Testis (tissue), 3 donors: Measurements from ENCODE around the gene EIF2D. TPM values are rescaled to one million over a fixed set of nuclear protein-coding genes. Genes with fewer than 3 reads are reported as not detected.

Experiments
- DNase-seq: peaks from one replicate; pipeline ENCODE4 v3.0.0-alpha.2; 2019
- H3K27ac ChIP-seq, 2 donors: fragments of 200-600 bp; sonication (generic); one replicate each; pipeline ENCODE4 v1.5.1; 2019
- H3K27me3 ChIP-seq: fragments of 200-600 bp; sonication (generic); one replicate; pipeline ENCODE4 v1.5.1; 2019
- H3K36me3 ChIP-seq: fragments of 200-600 bp; sonication (generic); one replicate; pipeline ENCODE4 v1.5.1; 2017; ENCODE audit warnings: low read depth; ENCODE audit errors: missing control alignments
- H3K4me1 ChIP-seq: fragments of 200-600 bp; sonication (generic); one replicate; pipeline ENCODE4 v1.5.1; 2019
- H3K4me3 ChIP-seq, 2 donors: fragments of 200-600 bp; sonication (generic); one replicate each; pipeline ENCODE4 v1.5.1; 2017 to 2019
- H3K9me3 ChIP-seq: fragments of 200-600 bp; sonication (generic); one replicate; pipeline ENCODE4 v1.5.1; 2017
- POLR2A ChIP-seq: fragments of 450-650 bp; IDR thresholded peaks from one replicate; pipeline ENCODE4 v1.6.1; 2017; ENCODE audit warnings: antibody characterized with exemption, mild to moderate bottlenecking, moderate library complexity
- WGBS, 2 donors: methylation state at CpG; one replicate each; pipeline ENCODE4 v1.1.5; 2018; 5-methylcytosine and 5-hydroxymethylcytosine counted together
- intact Hi-C: fragments of 100-400 bp; cut with DNase I; formaldehyde crosslinking; loops from one replicate; pipeline ENCODE4 v1.15.1; 2023; ENCODE audit warnings: low total_unique reads
- polyA plus RNA-seq: library from polyadenylated mRNA; stranded (reverse); fragments of 350-450 nt; fragmentation: Illumina TruSeq; extraction: RNeasy Lipid Tissue Mini Kit (QIAGEN cat#74804); gene quantifications from one replicate; pipeline ENCODE4 v1.2.3, GENCODE V29; 2014; ENCODE audit warnings: low read depth, low replicate concordance; ENCODE audit not compliant: insufficient read depth
- total RNA-seq, 2 donors: library from RNA; depleted of rRNA; stranded (reverse); fragments of >200 nt; gene quantifications; one replicate each; pipeline ENCODE4 v1.2.3, GENCODE V29; 2016
- TF ChIP-seq, protein P1 (sequence below), 3 experiments: fragments of 450-650 bp in 2 of 3; fragments of 200-600 bp in 1 of 3; sonication (generic) in 1 of 3; IDR thresholded peaks; one replicate each; pipeline ENCODE4 v1.5.1; 2016 to 2019; ENCODE audit warnings: antibody characterized with exemption in 3 of 3, mild to moderate bottlenecking in 2 of 3, moderate library complexity in 1 of 3

The EIF2D gene
- total and polyA plus RNA-seq, 3 donors from 2014 or later = 54.8 to 65.3 (median 59.4) TPM

GRCh38 chr1:206575165-206575893, 36.9 kb downstream of the EIF2D start:
- 74 to 75% methylated on average over 9 to 11 of the region's 11 CpGs for WGBS, 2 donors
- Histone ChIP-seq H3K9me3 (no peaks in the 10 kb centered on the region), H3K27ac (peak overlapping the region in 1 of 2 donors; percentile 56), H3K36me3 (no peaks in the 10 kb centered on the region), H3K4me3 (no peak overlapping the region), H3K27me3 (no peaks in the 10 kb centered on the region), H3K4me1 (no peaks in the 10 kb centered on the region)
- peak; percentile 37 for DNase-seq
- intact Hi-C loops = no loop called here
- no peak for TF ChIP-seq POLR2A
- TF ChIP-seq, protein P1, sequence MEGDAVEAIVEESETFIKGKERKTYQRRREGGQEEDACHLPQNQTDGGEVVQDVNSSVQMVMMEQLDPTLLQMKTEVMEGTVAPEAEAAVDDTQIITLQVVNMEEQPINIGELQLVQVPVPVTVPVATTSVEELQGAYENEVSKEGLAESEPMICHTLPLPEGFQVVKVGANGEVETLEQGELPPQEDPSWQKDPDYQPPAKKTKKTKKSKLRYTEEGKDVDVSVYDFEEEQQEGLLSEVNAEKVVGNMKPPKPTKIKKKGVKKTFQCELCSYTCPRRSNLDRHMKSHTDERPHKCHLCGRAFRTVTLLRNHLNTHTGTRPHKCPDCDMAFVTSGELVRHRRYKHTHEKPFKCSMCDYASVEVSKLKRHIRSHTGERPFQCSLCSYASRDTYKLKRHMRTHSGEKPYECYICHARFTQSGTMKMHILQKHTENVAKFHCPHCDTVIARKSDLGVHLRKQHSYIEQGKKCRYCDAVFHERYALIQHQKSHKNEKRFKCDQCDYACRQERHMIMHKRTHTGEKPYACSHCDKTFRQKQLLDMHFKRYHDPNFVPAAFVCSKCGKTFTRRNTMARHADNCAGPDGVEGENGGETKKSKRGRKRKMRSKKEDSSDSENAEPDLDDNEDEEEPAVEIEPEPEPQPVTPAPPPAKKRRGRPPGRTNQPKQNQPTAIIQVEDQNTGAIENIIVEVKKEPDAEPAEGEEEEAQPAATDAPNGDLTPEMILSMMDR (IDR thresholded peaks at IDR 0.05) = no peak

DNA sequence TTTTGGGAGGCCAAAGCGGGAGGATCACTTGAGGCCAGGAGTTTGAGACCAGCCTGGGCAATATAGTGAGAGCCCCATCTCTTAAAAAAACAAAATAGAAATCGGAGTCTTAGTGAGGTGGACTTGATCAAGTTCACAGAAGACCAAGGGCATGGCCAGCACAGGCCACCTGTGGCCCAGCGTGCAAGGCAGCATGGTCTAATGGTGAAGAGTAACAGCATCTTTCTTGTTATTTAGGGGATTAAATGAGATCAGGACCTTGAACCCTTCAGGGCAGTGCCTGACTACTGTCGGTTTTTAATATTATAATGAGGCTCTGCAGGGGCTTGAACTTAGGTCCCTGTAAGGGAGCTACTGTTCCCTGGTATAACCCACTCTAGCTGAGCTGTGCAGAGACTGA, 38.5 kb downstream of the EIF2D start:
- Histone ChIP-seq H3K4me3 (no peak overlapping the region), H3K27ac (no peak overlapping the region), H3K4me1 (no peaks in the 10 kb centered on the region), H3K27me3 (no peaks in the 10 kb centered on the region), H3K36me3 (no peaks in the 10 kb centered on the region), H3K9me3 (no peaks in the 10 kb centered on the region)
- 82 to 96% methylated on average over 4 of the region's 4 CpGs for WGBS, 2 donors
- DNase-seq = no peak
- intact Hi-C loops = no loop called here
- TF ChIP-seq, protein P1 (IDR thresholded peaks at IDR 0.05) = no peak
- TF ChIP-seq POLR2A = no peak

DNA sequence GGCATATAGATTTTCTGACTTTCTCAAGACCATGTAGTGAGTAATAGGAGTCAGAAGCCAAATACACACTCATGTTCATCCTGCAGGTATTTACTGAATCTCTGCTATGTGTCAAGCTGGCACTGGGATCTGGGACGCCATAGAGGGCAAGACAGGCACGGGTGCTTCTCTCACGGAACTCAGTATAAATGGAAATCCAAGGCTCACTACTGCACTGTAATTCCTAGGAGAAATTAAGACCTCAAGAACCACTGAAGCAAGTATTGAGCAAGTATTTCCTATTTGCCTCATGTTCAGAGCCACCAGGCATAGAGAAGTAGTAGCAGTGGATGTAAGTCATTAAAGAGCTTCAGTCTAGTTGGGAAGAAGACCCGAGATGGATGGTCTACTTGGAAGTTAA, 38.9 kb downstream of the EIF2D start:
- WGBS, 2 donors = 88 to 92% methylated on average over 4 of the region's 4 CpGs
- no peak for DNase-seq
- no peaks in the 10 kb centered on the region for H3K9me3 ChIP-seq
- H3K4me1 ChIP-seq = no peaks in the 10 kb centered on the region
- TF ChIP-seq, protein P1 (IDR thresholded peaks at IDR 0.05) = no peak
- TF ChIP-seq POLR2A = no peak
- intact Hi-C loops = no loop called here
- H3K36me3 ChIP-seq = no peaks in the 10 kb centered on the region
- H3K4me3 ChIP-seq = no peak overlapping the region
- H3K27ac ChIP-seq = no peak overlapping the region
- no peaks in the 10 kb centered on the region for H3K27me3 ChIP-seq

DNA sequence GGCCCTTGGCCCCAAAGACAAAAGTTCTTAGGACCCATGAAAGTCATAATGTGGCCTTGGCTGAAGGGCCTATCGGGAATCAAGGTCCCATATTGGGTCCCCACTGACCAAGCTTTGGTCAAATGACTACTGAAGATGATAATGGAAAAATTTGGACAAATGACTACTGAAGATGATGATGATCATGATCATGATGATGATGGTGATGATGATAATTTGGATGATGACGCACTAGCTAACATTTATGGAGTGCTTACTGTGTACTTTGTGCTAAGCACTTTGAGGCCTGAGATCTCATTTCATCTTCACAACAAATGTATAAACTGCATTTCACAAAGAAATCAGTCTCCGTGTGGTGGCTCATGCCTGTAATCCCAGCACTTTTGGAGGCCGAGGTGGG, 39.4 kb downstream of the EIF2D start:
- Histone ChIP-seq H3K36me3 (no peaks in the 10 kb centered on the region), H3K4me3 (no peak overlapping the region), H3K27me3 (no peaks in the 10 kb centered on the region), H3K4me1 (no peaks in the 10 kb centered on the region), H3K9me3 (no peaks in the 10 kb centered on the region), H3K27ac (no peak overlapping the region)
- 95% methylated on average over 4 of the region's 4 CpGs for WGBS, 2 donors
- TF ChIP-seq, protein P1 (IDR thresholded peaks at IDR 0.05) = no peak
- no peak for TF ChIP-seq POLR2A
- intact Hi-C loops = no loop called here
- no peak for DNase-seq

DNA sequence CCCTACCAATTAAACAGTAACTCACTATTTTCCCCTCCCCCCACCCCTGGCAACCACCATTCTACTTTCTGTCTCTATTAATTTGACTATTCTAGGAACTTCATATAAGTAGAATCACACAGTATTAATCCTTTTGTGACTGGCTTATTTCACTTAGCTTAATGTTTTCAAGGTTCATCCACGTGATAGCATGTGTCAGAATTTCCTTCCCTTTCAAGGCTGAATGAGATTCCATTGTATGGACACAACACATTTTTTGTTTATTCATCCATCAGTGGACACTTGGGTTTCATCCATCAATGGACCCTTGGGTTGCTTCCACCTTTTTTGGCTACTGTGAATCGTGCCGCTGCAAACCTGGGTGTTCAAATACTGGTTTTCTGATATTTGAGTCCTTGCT, 41.7 kb downstream of the EIF2D start:
- intact Hi-C loops = no loop called here
- Histone ChIP-seq H3K9me3 (no peaks in the 10 kb centered on the region), H3K27ac (no peak overlapping the region), H3K27me3 (no peaks in the 10 kb centered on the region), H3K4me1 (no peaks in the 10 kb centered on the region), H3K4me3 (no peak overlapping the region), H3K36me3 (no peaks in the 10 kb centered on the region)
- no peak for DNase-seq
- TF ChIP-seq, protein P1 (IDR thresholded peaks at IDR 0.05) = no peak
- TF ChIP-seq POLR2A = no peak
- WGBS, 2 donors = 77 to 79% methylated on average over 3 of the region's 3 CpGs
